ENCODE data around the gene PLEKHM3. TPM values are rescaled to one million over a fixed set of nuclear protein-coding genes. Genes with fewer than 3 reads are reported as not detected.

Gene PLEKHM3
- polyA plus RNA-seq, 1 donor (not counting 4 experiments of a cell fraction or from before 2014, with no cell fraction given), result 2.9 TPM

GRCh38 chr2:207937253-207937652 lies 88.1 kb downstream of the PLEKHM3 start:
- H3K9me3 ChIP-seq (ENCODE audit: control insufficient read depth, low read depth, low read length), result no peaks in the 10 kb centered on the region
- H2AFZ ChIP-seq (ENCODE audit: control insufficient read depth, low read length), result no peak overlapping the region
- no peaks in the 10 kb centered on the region for H3K79me2 ChIP-seq (ENCODE audit: control insufficient read depth, insufficient read depth, low read length)
- no peak overlapping the region for H3K27ac ChIP-seq (ENCODE audit: control insufficient read depth, insufficient read depth, low read length)
- H3K27me3 ChIP-seq (ENCODE audit: control insufficient read depth, extremely low read depth, insufficient read depth, low read length), result no peaks in the 10 kb centered on the region
- no peaks in the 10 kb centered on the region for H3K4me1 ChIP-seq (ENCODE audit: control insufficient read depth, extremely low read depth, insufficient read depth, low read length)
- H4K20me1 ChIP-seq (ENCODE audit: control insufficient read depth, extremely low read depth, insufficient read depth, low read length), result no peaks in the 10 kb centered on the region
- H3K36me3 ChIP-seq (ENCODE audit: control insufficient read depth in 2 of 2, extremely low read depth in 1 of 2, insufficient read depth in 2 of 2, low read length in 2 of 2), result no peaks in the 10 kb centered on the region
- DNase-seq (ENCODE audit: low read depth, low spot score), result no peak
- H3K9me1 ChIP-seq (ENCODE audit: control insufficient read depth, extremely low read depth, insufficient read depth, low read length), result no peaks in the 10 kb centered on the region
- no peak for FAIRE-seq
- no peak overlapping the region for H3K4me2 ChIP-seq (ENCODE audit: control insufficient read depth, extremely low read depth, insufficient read depth, low read depth, low read length)
- H3K9ac ChIP-seq (ENCODE audit: control insufficient read depth, extremely low read depth, insufficient read depth, low read length), result no peak overlapping the region
- dilution Hi-C loops (cut with MboI; ENCODE audit: extremely low pct_ligation_motif_present, low sequenced_read_pairs), result no loop called here
- no peak for TF ChIP-seq EZH2 (IDR thresholded peaks at IDR 0.05; ENCODE audit: low read length)
- TF ChIP-seq, protein P1, sequence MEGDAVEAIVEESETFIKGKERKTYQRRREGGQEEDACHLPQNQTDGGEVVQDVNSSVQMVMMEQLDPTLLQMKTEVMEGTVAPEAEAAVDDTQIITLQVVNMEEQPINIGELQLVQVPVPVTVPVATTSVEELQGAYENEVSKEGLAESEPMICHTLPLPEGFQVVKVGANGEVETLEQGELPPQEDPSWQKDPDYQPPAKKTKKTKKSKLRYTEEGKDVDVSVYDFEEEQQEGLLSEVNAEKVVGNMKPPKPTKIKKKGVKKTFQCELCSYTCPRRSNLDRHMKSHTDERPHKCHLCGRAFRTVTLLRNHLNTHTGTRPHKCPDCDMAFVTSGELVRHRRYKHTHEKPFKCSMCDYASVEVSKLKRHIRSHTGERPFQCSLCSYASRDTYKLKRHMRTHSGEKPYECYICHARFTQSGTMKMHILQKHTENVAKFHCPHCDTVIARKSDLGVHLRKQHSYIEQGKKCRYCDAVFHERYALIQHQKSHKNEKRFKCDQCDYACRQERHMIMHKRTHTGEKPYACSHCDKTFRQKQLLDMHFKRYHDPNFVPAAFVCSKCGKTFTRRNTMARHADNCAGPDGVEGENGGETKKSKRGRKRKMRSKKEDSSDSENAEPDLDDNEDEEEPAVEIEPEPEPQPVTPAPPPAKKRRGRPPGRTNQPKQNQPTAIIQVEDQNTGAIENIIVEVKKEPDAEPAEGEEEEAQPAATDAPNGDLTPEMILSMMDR (optimal IDR thresholded peaks at IDR 0.05 in 1 of 3, IDR thresholded peaks at IDR 0.05 in 1 of 3, conservative IDR thresholded peaks at IDR 0.05 in 1 of 3; ENCODE audit: extremely low read depth in 1 of 3, insufficient read depth in 2 of 3, low read length in 3 of 3), result no peak
- H3K4me3 ChIP-seq (ENCODE audit: control insufficient read depth in 2 of 3, extremely low read depth in 1 of 3, insufficient read depth in 2 of 3, low read depth in 1 of 3, low read length in 3 of 3), result no peak overlapping the region

GRCh38 chr2:207936380-207936779 lies 88.9 kb downstream of the PLEKHM3 start:
- FAIRE-seq, result no peak
- H3K4me1 ChIP-seq (ENCODE audit: control insufficient read depth, extremely low read depth, insufficient read depth, low read length), result no peaks in the 10 kb centered on the region
- H3K4me2 ChIP-seq (ENCODE audit: control insufficient read depth, extremely low read depth, insufficient read depth, low read depth, low read length), result no peak overlapping the region
- no peak overlapping the region for H2AFZ ChIP-seq (ENCODE audit: control insufficient read depth, low read length)
- H3K9me3 ChIP-seq (ENCODE audit: control insufficient read depth, low read depth, low read length), result no peaks in the 10 kb centered on the region
- no peak overlapping the region for H3K4me3 ChIP-seq (ENCODE audit: control insufficient read depth in 2 of 3, extremely low read depth in 1 of 3, insufficient read depth in 2 of 3, low read depth in 1 of 3, low read length in 3 of 3)
- DNase-seq (ENCODE audit: low read depth, low spot score), result no peak
- H3K79me2 ChIP-seq (ENCODE audit: control insufficient read depth, insufficient read depth, low read length), result no peaks in the 10 kb centered on the region
- no peaks in the 10 kb centered on the region for H3K9me1 ChIP-seq (ENCODE audit: control insufficient read depth, extremely low read depth, insufficient read depth, low read length)
- no peak overlapping the region for H3K9ac ChIP-seq (ENCODE audit: control insufficient read depth, extremely low read depth, insufficient read depth, low read length)
- TF ChIP-seq, protein P1 (optimal IDR thresholded peaks at IDR 0.05 in 1 of 3, IDR thresholded peaks at IDR 0.05 in 1 of 3, conservative IDR thresholded peaks at IDR 0.05 in 1 of 3; ENCODE audit: extremely low read depth in 1 of 3, insufficient read depth in 2 of 3, low read length in 3 of 3), result no peak
- H3K36me3 ChIP-seq (ENCODE audit: control insufficient read depth in 2 of 2, extremely low read depth in 1 of 2, insufficient read depth in 2 of 2, low read length in 2 of 2), result no peaks in the 10 kb centered on the region
- dilution Hi-C loops (cut with MboI; ENCODE audit: extremely low pct_ligation_motif_present, low sequenced_read_pairs), result no loop called here
- no peak overlapping the region for H3K27ac ChIP-seq (ENCODE audit: control insufficient read depth, insufficient read depth, low read length)
- H4K20me1 ChIP-seq (ENCODE audit: control insufficient read depth, extremely low read depth, insufficient read depth, low read length), result no peaks in the 10 kb centered on the region
- H3K27me3 ChIP-seq (ENCODE audit: control insufficient read depth, extremely low read depth, insufficient read depth, low read length), result no peaks in the 10 kb centered on the region

Data from keratinocyte (primary cell).